ENCODE measurements around the gene SAMHD1. TPM values are rescaled to one million over a fixed set of nuclear protein-coding genes. Genes with fewer than 3 reads are reported as not detected.

Gene SAMHD1
- total and polyA plus RNA-seq, 2 of the 13 experiments (the other 11 are each of a cell fraction or from before 2014, with no cell fraction given) = 16.9 to 43.5 TPM

DNA sequence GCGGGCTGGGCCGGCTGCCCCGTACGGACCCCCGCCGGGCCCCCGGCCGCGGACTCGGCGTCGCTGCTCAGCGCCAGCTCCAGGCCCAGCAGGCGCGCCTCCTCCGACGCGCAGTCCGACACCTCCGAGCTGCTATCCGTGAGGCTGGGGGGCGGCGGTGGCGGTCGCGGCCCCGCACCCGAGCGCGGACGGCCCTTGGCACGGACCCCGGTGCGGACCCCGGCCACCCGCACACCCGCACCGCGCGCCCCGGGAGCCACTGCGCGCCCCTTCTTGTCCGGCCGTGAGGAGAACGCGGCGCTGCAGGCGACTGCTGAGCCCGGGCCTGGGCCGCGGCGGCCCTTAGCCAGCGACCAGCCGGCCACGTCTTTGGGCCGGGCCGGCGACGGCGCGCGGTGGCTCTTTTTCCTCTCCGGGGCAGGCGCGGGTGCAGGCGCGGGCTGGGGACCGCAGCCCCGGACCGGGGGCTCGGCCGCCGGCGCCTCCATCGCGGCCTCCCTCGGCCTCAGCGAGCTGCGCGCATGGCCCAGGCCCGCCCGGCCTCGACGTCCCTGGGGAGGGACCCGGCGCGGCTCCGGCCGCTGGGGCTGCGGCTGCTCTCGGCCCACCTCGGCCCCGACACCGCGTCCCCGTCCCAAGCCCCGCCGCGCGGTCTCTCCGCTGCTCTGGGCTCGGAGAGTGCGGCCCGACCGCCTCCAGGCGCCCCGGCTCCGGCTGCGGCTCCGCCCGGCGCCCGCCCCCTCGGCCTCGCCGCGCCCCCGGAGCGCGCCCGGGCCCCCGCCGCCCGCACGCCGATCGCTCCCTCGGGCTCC lies 88.4 kb downstream of the SAMHD1 start (continued):
- TF ChIP-seq, protein P1, sequence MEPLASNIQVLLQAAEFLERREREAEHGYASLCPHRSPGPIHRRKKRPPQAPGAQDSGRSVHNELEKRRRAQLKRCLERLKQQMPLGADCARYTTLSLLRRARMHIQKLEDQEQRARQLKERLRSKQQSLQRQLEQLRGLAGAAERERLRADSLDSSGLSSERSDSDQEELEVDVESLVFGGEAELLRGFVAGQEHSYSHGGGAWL (CRISPR knock-in tag; IDR thresholded peaks at IDR 0.05) = no peak
- TF ChIP-seq CCDC6 (CRISPR knock-in tag; IDR thresholded peaks at IDR 0.05) (peak; percentile 22; the same call in 1 of the 2 replicates), SRY (CRISPR knock-in tag; IDR thresholded peaks at IDR 0.05) (peak; percentile 29; the same call in 1 of the 2 replicates), RARA (CRISPR knock-in tag; IDR thresholded peaks at IDR 0.05) (no peak), ZNF430 (CRISPR knock-in tag; IDR thresholded peaks at IDR 0.05) (0 out of 2 replicates have a peak, but pooled peaks have one; percentile 7), KAT7 (CRISPR knock-in tag; IDR thresholded peaks at IDR 0.05; ENCODE audit: borderline replicate concordance) (no peak), ZNF790 (CRISPR knock-in tag; IDR thresholded peaks at IDR 0.05; ENCODE audit: borderline replicate concordance) (no peak), PHF20 (CRISPR knock-in tag; IDR thresholded peaks at IDR 0.05) (no peak), SALL1 (CRISPR knock-in tag; IDR thresholded peaks at IDR 0.05) (0 out of 2 replicates have a peak, but pooled peaks have one; percentile 6), ZNF841 (CRISPR knock-in tag; IDR thresholded peaks at IDR 0.05; ENCODE audit: borderline replicate concordance) (no peak), CREBL2 (CRISPR knock-in tag; IDR thresholded peaks at IDR 0.05; ENCODE audit: borderline replicate concordance) (0 out of 2 replicates have a peak, but pooled peaks have one; percentile 32), YEATS4 (CRISPR knock-in tag; IDR thresholded peaks at IDR 0.05; ENCODE audit: borderline replicate concordance) (0 out of 2 replicates have a peak, but pooled peaks have one; percentile 2), ERF (CRISPR knock-in tag; IDR thresholded peaks at IDR 0.05) (no peak), ETV6 (CRISPR knock-in tag; conservative IDR thresholded peaks at IDR 0.05) (no peak), ZNF816 (CRISPR knock-in tag; IDR thresholded peaks at IDR 0.05; ENCODE audit: borderline replicate concordance) (no peak), HIVEP1 (CRISPR knock-in tag; IDR thresholded peaks at IDR 0.05) (no peak), MYC (CRISPR knock-in tag; IDR thresholded peaks at IDR 0.05; ENCODE audit: borderline replicate concordance) (peak; percentile 39; the same call in 1 of the 2 replicates), ZFY (CRISPR knock-in tag; IDR thresholded peaks at IDR 0.05) (peak; percentile 71), CAMTA2 (CRISPR knock-in tag; IDR thresholded peaks at IDR 0.05; ENCODE audit: borderline replicate concordance) (no peak), NCOA1 (CRISPR knock-in tag; IDR thresholded peaks at IDR 0.05) (no peak), ZNF567 (CRISPR knock-in tag; IDR thresholded peaks at IDR 0.05; ENCODE audit: borderline replicate concordance) (0 out of 2 replicates have a peak, but pooled peaks have one; percentile 2), ZNF724P (CRISPR knock-in tag; IDR thresholded peaks at IDR 0.05; ENCODE audit: borderline replicate concordance) (peak; percentile 66; the same call in 1 of the 2 replicates), ZNF788 (CRISPR knock-in tag; IDR thresholded peaks at IDR 0.05; ENCODE audit: borderline replicate concordance) (no peak), SPEN (CRISPR knock-in tag; IDR thresholded peaks at IDR 0.05; ENCODE audit: low read depth) (no peak), ZNF777 (CRISPR knock-in tag; IDR thresholded peaks at IDR 0.05) (peak; percentile 90), RBFOX2 (IDR thresholded peaks at IDR 0.05; ENCODE audit: low read depth, low read length) (peak; percentile 39; the same call in 1 of the 2 replicates), HMG20A (CRISPR knock-in tag; IDR thresholded peaks at IDR 0.05; ENCODE audit: borderline replicate concordance) (no peak)
